UCSD-AML1 (cell line): ENCODE measurements around the gene SERHL2.
"Not testable (repeated sequence)": the region's sequence is repeated elsewhere in the genome, so short reads cannot be mapped to it uniquely, and the experiment has no call there.

Source experiments
- DNase-seq: peaks from one replicate; lab custom pipeline; 2025; ENCODE audit not compliant: unreplicated experiment; lab: John Stamatoyannopoulos, UW

SERHL2 gene

GRCh38 chr22:42535082-42535731 is 18.5 kb upstream of the SERHL2 start:
- not testable (repeated sequence) for DNase-seq

GRCh38 chr22:42536166-42536565 is 17.6 kb upstream of the SERHL2 start:
- DNase-seq: no peak

GRCh38 chr22:42536634-42537033 is 17.1 kb upstream of the SERHL2 start:
- not testable (repeated sequence) for DNase-seq

- not testable (repeated sequence) for DNase-seq
Measured at GRCh38 chr22:42537199-42537831, 16.4 kb upstream of the SERHL2 start.

GRCh38 chr22:42539236-42539771 is 14.5 kb upstream of the SERHL2 start:
- DNase-seq: not testable (repeated sequence)

GRCh38 chr22:42544686-42545085 is 9.1 kb upstream of the SERHL2 start:
- DNase-seq: no peak

GRCh38 chr22:42547562-42547961 is 6.2 kb upstream of the SERHL2 start:
- no peak for DNase-seq

- DNase-seq: not testable (repeated sequence)
Measured at GRCh38 chr22:42548126-42548525, 5.6 kb upstream of the SERHL2 start.

- DNase-seq: no peak
Measured at GRCh38 chr22:42548597-42549330, 5.0 kb upstream of the SERHL2 start.

- no peak for DNase-seq
Measured at GRCh38 chr22:42549331-42550060, 4.3 kb upstream of the SERHL2 start.

- DNase-seq: not testable (repeated sequence)
Measured at GRCh38 chr22:42552294-42552647, 1.5 kb upstream of the SERHL2 start.

- DNase-seq: no peak
Measured at GRCh38 chr22:42560381-42560780, 6.6 kb downstream of the SERHL2 start.

- DNase-seq: no peak
Measured at GRCh38 chr22:42560781-42561180, 7.0 kb downstream of the SERHL2 start.

- DNase-seq: no peak
Measured at GRCh38 chr22:42561856-42562255, 8.1 kb downstream of the SERHL2 start.

- peak; percentile 54 for DNase-seq
Measured at GRCh38 chr22:42562279-42562678, 8.5 kb downstream of the SERHL2 start.

GRCh38 chr22:42562684-42563083 is 8.9 kb downstream of the SERHL2 start:
- DNase-seq: no peak

- not testable (repeated sequence) for DNase-seq
Measured at GRCh38 chr22:42563943-42564342, 10.2 kb downstream of the SERHL2 start.

GRCh38 chr22:42564699-42565098 is 10.9 kb downstream of the SERHL2 start:
- no peak for DNase-seq

- no peak for DNase-seq
Measured at GRCh38 chr22:42565956-42566355, 12.2 kb downstream of the SERHL2 start.

GRCh38 chr22:42567950-42568349 is 14.2 kb downstream of the SERHL2 start:
- not testable (repeated sequence) for DNase-seq

GRCh38 chr22:42570580-42570979 is 16.8 kb downstream of the SERHL2 start:
- DNase-seq: not testable (repeated sequence)
